ENCODE results near the gene BCAS3.

The BCAS3 gene

DNA sequence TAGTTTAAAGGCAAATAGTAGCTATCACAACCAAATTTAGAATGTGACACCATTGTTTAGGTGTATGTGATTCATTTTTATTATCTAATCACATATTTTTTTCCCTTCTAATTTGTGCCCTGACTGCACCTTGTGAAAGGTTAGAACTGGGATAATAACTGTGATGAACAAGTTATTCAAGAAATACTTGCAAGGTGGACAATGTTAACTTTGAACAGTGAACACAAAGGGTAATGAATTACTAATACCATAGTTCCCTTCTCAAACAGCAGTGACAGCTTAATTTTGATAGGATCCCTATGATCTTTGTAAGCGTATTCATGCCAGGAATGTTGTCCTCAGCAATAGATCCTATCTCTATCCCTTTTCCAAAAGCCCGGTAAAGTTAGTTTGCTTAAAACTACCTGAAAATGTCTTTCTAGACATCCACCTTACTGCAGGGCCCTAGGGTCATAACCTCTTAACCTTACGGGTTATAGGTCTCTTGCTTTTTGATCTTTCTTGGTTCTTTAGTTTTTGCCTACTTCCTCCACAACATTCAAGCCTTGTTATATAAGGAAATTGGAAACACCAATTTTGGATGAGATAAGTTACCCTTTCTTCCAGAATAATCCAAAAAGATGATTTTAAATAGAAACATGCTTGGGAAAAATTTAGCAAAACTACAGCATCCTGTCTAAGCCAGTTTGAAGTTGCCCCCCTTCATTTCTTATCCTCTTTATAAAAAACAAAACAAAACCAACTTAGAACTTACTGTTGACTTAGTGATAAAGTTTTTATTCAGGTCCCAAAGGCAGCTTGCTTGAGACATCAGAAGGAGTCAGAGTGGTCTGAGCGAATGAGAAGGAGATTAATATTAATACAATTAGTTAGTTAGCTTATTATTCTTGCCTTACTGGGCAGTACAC, 522.0 kb downstream of the BCAS3 start:
- Histone ChIP-seq H3K36me3 (replicated peaks) (no peaks in the 10 kb centered on the region), H3K4me3 (ENCODE audit: low read depth, low read length) (no peak overlapping the region), H3K27me3 (replicated peaks) (no peaks in the 10 kb centered on the region), H3K27ac (peak overlapping the region; percentile 62)
- in situ Hi-C loops (cut with HindIII; ENCODE audit: low pct_ligation_motif_present, low sequenced_read_pairs): no loop called here
- DNase-seq: no peak
- TF ChIP-seq, protein P1, sequence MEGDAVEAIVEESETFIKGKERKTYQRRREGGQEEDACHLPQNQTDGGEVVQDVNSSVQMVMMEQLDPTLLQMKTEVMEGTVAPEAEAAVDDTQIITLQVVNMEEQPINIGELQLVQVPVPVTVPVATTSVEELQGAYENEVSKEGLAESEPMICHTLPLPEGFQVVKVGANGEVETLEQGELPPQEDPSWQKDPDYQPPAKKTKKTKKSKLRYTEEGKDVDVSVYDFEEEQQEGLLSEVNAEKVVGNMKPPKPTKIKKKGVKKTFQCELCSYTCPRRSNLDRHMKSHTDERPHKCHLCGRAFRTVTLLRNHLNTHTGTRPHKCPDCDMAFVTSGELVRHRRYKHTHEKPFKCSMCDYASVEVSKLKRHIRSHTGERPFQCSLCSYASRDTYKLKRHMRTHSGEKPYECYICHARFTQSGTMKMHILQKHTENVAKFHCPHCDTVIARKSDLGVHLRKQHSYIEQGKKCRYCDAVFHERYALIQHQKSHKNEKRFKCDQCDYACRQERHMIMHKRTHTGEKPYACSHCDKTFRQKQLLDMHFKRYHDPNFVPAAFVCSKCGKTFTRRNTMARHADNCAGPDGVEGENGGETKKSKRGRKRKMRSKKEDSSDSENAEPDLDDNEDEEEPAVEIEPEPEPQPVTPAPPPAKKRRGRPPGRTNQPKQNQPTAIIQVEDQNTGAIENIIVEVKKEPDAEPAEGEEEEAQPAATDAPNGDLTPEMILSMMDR (IDR thresholded peaks at IDR 0.05; ENCODE audit: low read depth, low read length, missing control alignments): no peak

GRCh38 chr17:61200339-61200715, 522.7 kb downstream of the BCAS3 start:
- H3K36me3 ChIP-seq (replicated peaks): no peaks in the 10 kb centered on the region
- in situ Hi-C loops (cut with HindIII; ENCODE audit: low pct_ligation_motif_present, low sequenced_read_pairs): no loop called here
- no peak overlapping the region for H3K4me3 ChIP-seq (ENCODE audit: low read depth, low read length)
- TF ChIP-seq, protein P1 (IDR thresholded peaks at IDR 0.05; ENCODE audit: low read depth, low read length, missing control alignments): no peak
- peak; percentile 62 for DNase-seq
- H3K27ac ChIP-seq: peak overlapping the region; percentile 62
- no peaks in the 10 kb centered on the region for H3K27me3 ChIP-seq (replicated peaks)

DNA sequence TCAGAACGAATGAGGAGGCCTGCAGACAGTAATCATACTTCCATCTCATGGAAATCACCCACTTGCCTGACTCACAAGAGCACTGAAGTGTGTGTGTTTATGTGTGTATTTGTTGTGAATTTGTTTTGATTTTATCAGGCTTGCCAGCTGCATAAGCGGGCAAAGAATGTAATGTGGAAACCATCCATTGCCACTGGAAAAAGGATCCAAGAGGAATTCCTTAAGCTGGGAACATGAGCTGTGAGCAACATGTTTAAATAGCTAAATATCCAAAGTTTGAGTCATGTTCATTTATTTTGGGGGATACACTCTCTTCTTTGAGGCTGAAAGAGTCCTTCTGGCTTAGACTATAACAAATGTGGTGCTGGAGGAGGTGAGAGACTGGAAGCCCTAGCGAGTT, 523.6 kb downstream of the BCAS3 start:
- no peak overlapping the region for H3K4me3 ChIP-seq (ENCODE audit: low read depth, low read length)
- H3K27me3 ChIP-seq (replicated peaks): no peaks in the 10 kb centered on the region
- H3K36me3 ChIP-seq (replicated peaks): no peaks in the 10 kb centered on the region
- TF ChIP-seq, protein P1 (IDR thresholded peaks at IDR 0.05; ENCODE audit: low read depth, low read length, missing control alignments): no peak
- DNase-seq: peak; percentile 61
- in situ Hi-C loops (cut with HindIII; ENCODE audit: low pct_ligation_motif_present, low sequenced_read_pairs): no loop called here
- H3K27ac ChIP-seq: peak overlapping the region; percentile 54

DNA sequence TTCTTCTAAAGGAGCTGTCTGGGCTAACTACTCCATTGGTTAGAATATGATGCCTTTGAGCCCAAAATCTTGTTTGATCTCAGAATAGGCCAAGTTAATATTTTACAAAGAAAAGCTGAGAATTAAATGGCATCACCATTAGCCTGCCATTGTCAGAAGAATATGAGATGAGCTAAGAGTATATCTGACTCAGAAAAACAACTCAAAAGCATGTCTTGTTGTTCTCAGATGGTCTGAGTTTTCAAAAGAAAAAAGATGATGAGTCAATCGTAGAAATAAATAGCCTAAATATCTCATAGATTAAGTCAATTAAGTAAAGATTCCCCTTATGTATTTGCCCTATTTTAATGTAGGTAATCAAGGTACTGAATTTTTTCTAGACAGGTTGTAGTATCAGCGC, 524.9 kb downstream of the BCAS3 start:
- no peaks in the 10 kb centered on the region for H3K27me3 ChIP-seq (replicated peaks)
- DNase-seq: no peak
- no peak overlapping the region for H3K4me3 ChIP-seq (ENCODE audit: low read depth, low read length)
- H3K36me3 ChIP-seq (replicated peaks): no peaks in the 10 kb centered on the region
- TF ChIP-seq, protein P1 (IDR thresholded peaks at IDR 0.05; ENCODE audit: low read depth, low read length, missing control alignments): no peak
- in situ Hi-C loops (cut with HindIII; ENCODE audit: low pct_ligation_motif_present, low sequenced_read_pairs): no loop called here
- peak overlapping the region; percentile 2 for H3K27ac ChIP-seq

DNA sequence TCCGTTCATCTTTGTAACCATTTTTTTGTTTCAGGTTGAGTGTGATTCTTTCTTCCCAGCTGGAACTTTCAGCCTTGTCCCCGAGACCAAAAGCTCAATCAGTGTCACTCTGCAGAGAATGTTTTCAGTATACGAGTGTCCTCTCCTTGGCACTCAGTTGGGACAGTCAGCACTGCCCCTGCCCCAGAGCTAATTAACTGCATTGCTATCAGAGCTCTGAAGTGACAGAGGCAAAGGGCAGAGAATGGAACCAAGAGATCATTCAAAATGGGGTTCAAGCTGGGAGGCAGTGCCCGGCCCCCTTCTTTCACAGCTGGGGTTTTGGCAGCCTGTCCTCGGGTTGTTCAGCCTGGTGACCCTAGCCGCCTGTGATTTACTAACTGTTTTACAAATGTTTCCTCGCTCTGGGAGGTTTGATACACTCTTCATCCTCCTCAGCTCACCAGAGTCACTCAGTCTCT, 526.0 kb downstream of the BCAS3 start:
- DNase-seq: no peak
- TF ChIP-seq, protein P1 (IDR thresholded peaks at IDR 0.05; ENCODE audit: low read depth, low read length, missing control alignments): no peak
- in situ Hi-C loops (cut with HindIII; ENCODE audit: low pct_ligation_motif_present, low sequenced_read_pairs): no loop called here
- Histone ChIP-seq H3K36me3 (replicated peaks) (no peaks in the 10 kb centered on the region), H3K4me3 (ENCODE audit: low read depth, low read length) (no peak overlapping the region), H3K27ac (no peak overlapping the region), H3K27me3 (replicated peaks) (no peaks in the 10 kb centered on the region)

All from brain microvascular endothelial cell (primary cell).